Effector memory CD4-positive, alpha-beta T cell (primary cell): ENCODE results near the gene CMSS1.

ENCODE experiments used
- DNase-seq, 3 donors: peaks; one replicate each; pipeline ENCODE4 v3.0.0-alpha.2; 2020
- H3K27ac ChIP-seq: 2 replicates; pipeline ENCODE4 v1.7.0; 2013; ENCODE audit warnings: mild to moderate bottlenecking, low read length, moderate library complexity; ENCODE audit not compliant: insufficient read depth, poor library complexity, severe bottlenecking
- H3K27me3 ChIP-seq: replicated peaks from 2 replicates; pipeline ENCODE4 v1.7.0; 2013; ENCODE audit warnings: mild to moderate bottlenecking, low read length; ENCODE audit not compliant: insufficient read depth, control insufficient read depth, poor library complexity, severe bottlenecking
- H3K36me3 ChIP-seq: 2 replicates; pipeline ENCODE4 v1.7.0; 2013; ENCODE audit warnings: mild to moderate bottlenecking, low read length, moderate library complexity; ENCODE audit not compliant: control insufficient read depth, insufficient read depth
- H3K4me1 ChIP-seq: 2 replicates; pipeline ENCODE4 v1.7.0; 2013; ENCODE audit warnings: low read length, mild to moderate bottlenecking; ENCODE audit not compliant: control insufficient read depth, insufficient read depth, poor library complexity, severe bottlenecking
- H3K4me3 ChIP-seq: 2 replicates; pipeline ENCODE4 v1.7.0; 2013; ENCODE audit warnings: low read length, low read depth, mild to moderate bottlenecking; ENCODE audit not compliant: insufficient read depth, poor library complexity, severe bottlenecking
- H3K9me3 ChIP-seq: 2 replicates; pipeline ENCODE4 v1.7.0; 2013; ENCODE audit warnings: mild to moderate bottlenecking, low read length, moderate library complexity; ENCODE audit not compliant: control insufficient read depth

Gene CMSS1

GRCh38 chr3:100155590-100155989 is 337.9 kb downstream of the CMSS1 start:
- Histone ChIP-seq H3K27ac (no peak overlapping the region), H3K4me1 (no peaks in the 10 kb centered on the region), H3K9me3 (peaks cover 6% of the 10 kb centered on the region), H3K4me3 (no peak overlapping the region), H3K27me3 (no peaks in the 10 kb centered on the region), H3K36me3 (peaks cover 12% of the 10 kb centered on the region)
- no peak for DNase-seq

GRCh38 chr3:100157685-100158084 is 340.0 kb downstream of the CMSS1 start:
- no peak overlapping the region for H3K4me3 ChIP-seq
- H3K9me3 ChIP-seq: peaks cover 6% of the 10 kb centered on the region
- no peak overlapping the region for H3K27ac ChIP-seq
- no peaks in the 10 kb centered on the region for H3K27me3 ChIP-seq
- DNase-seq: no peak
- peaks cover 4% of the 10 kb centered on the region for H3K36me3 ChIP-seq
- no peaks in the 10 kb centered on the region for H3K4me1 ChIP-seq

GRCh38 chr3:100158918-100159330 is 341.3 kb downstream of the CMSS1 start:
- no peak for DNase-seq
- peaks cover 6% of the 10 kb centered on the region for H3K9me3 ChIP-seq
- no peaks in the 10 kb centered on the region for H3K4me1 ChIP-seq
- no peaks in the 10 kb centered on the region for H3K36me3 ChIP-seq
- H3K27me3 ChIP-seq: no peaks in the 10 kb centered on the region
- H3K4me3 ChIP-seq: no peak overlapping the region
- H3K27ac ChIP-seq: no peak overlapping the region

- Histone ChIP-seq H3K4me1 (no peaks in the 10 kb centered on the region), H3K27me3 (no peaks in the 10 kb centered on the region), H3K27ac (no peak overlapping the region), H3K9me3 (peaks cover 6% of the 10 kb centered on the region), H3K4me3 (no peak overlapping the region), H3K36me3 (no peaks in the 10 kb centered on the region)
- DNase-seq: no peak
These were observed 341.9 kb downstream of the CMSS1 start for GRCh38 chr3:100159331-100160153.

GRCh38 chr3:100160521-100160920 is 342.9 kb downstream of the CMSS1 start:
- H3K9me3 ChIP-seq: no peaks in the 10 kb centered on the region
- H3K4me3 ChIP-seq: no peak overlapping the region
- H3K4me1 ChIP-seq: no peaks in the 10 kb centered on the region
- no peak for DNase-seq
- no peak overlapping the region for H3K27ac ChIP-seq
- H3K27me3 ChIP-seq: no peaks in the 10 kb centered on the region
- H3K36me3 ChIP-seq: no peaks in the 10 kb centered on the region

- Histone ChIP-seq H3K27ac (no peak overlapping the region), H3K27me3 (no peaks in the 10 kb centered on the region), H3K4me3 (no peak overlapping the region), H3K9me3 (no peaks in the 10 kb centered on the region), H3K36me3 (peaks cover 7% of the 10 kb centered on the region), H3K4me1 (no peaks in the 10 kb centered on the region)
- DNase-seq: no peak
These were observed 346.1 kb downstream of the CMSS1 start for GRCh38 chr3:100163787-100164186.

GRCh38 chr3:100164743-100165142 is 347.1 kb downstream of the CMSS1 start:
- Histone ChIP-seq H3K4me1 (no peaks in the 10 kb centered on the region), H3K9me3 (no peaks in the 10 kb centered on the region), H3K4me3 (no peak overlapping the region), H3K36me3 (peaks cover 7% of the 10 kb centered on the region), H3K27me3 (no peaks in the 10 kb centered on the region), H3K27ac (no peak overlapping the region)
- DNase-seq: no peak

GRCh38 chr3:100165926-100166550 is 348.4 kb downstream of the CMSS1 start:
- no peak overlapping the region for H3K4me3 ChIP-seq
- no peak overlapping the region for H3K27ac ChIP-seq
- H3K9me3 ChIP-seq: no peaks in the 10 kb centered on the region
- no peaks in the 10 kb centered on the region for H3K27me3 ChIP-seq
- no peaks in the 10 kb centered on the region for H3K4me1 ChIP-seq
- no peak for DNase-seq
- H3K36me3 ChIP-seq: peaks cover 7% of the 10 kb centered on the region

GRCh38 chr3:100169201-100169920 is 351.7 kb downstream of the CMSS1 start:
- Histone ChIP-seq H3K9me3 (no peaks in the 10 kb centered on the region), H3K4me3 (no peak overlapping the region), H3K27me3 (no peaks in the 10 kb centered on the region), H3K36me3 (peaks cover 12% of the 10 kb centered on the region), H3K4me1 (no peaks in the 10 kb centered on the region), H3K27ac (no peak overlapping the region)
- no peak for DNase-seq

GRCh38 chr3:100170486-100170885 is 352.8 kb downstream of the CMSS1 start:
- peaks cover 12% of the 10 kb centered on the region for H3K36me3 ChIP-seq

More at GRCh38 chr3:100170486-100170885, 352.8 kb downstream of the CMSS1 start:
- DNase-seq: no peak
- Histone ChIP-seq H3K4me1 (no peaks in the 10 kb centered on the region), H3K9me3 (no peaks in the 10 kb centered on the region), H3K27me3 (no peaks in the 10 kb centered on the region), H3K27ac (no peak overlapping the region), H3K4me3 (no peak overlapping the region)
